Activated T-cell treated with anti-CD3 and anti-CD28 coated beads, Interleukin-2, amount 50 U/mL, for 72 hours (primary cell): Measurements from ENCODE around the gene KCNK16. TPM values are rescaled to one million over a fixed set of nuclear protein-coding genes. Genes with fewer than 3 reads are reported as not detected.
A peak's percentile ranks its signal among the peaks of the same experiment; 100 is the strongest.

Experiments used
- ATAC-seq, 2 donors: fragments of 150-1000 bp; cut with Tn5 transposase; replicated peaks in 1 of 2; 2 replicates each; pipeline ENCODE4 v1.10.0; 2021; ENCODE audit warnings: moderate library complexity in 2 of 2, mild to moderate bottlenecking in 1 of 2
- DNase-seq, 2 donors: peaks; one replicate each; pipeline ENCODE4 v3.0.0; 2021 to 2022; ENCODE audit warnings: mixed read lengths in 1 of 2
- H3K27ac Mint-ChIP-seq: one replicate; pipeline ENCODE4 v1.8.0; 2022; ENCODE audit warnings: mild to moderate bottlenecking, moderate library complexity, mixed read lengths
- H3K27me3 Mint-ChIP-seq: one replicate; pipeline ENCODE4 v1.8.0; 2022; ENCODE audit warnings: low read depth, mixed read lengths
- H3K36me3 Mint-ChIP-seq, 2 donors: one replicate each; pipeline ENCODE4 v1.8.0; 2022; ENCODE audit warnings: mixed read lengths in 2 of 2, mild to moderate bottlenecking in 1 of 2; ENCODE audit not compliant: insufficient read depth in 2 of 2
- H3K4me1 Mint-ChIP-seq: one replicate; pipeline ENCODE4 v1.8.0; 2022; ENCODE audit warnings: low read depth, mixed read lengths
- H3K4me3 Mint-ChIP-seq, 2 donors: one replicate each; pipeline ENCODE4 v1.8.0; 2022; ENCODE audit warnings: mild to moderate bottlenecking in 2 of 2, mixed read lengths in 2 of 2, moderate library complexity in 2 of 2
- H3K9me3 Mint-ChIP-seq, 2 donors: one replicate each; pipeline ENCODE4 v1.8.0; 2022; ENCODE audit warnings: mixed read lengths in 2 of 2
- total RNA-seq, 2 donors: library from RNA; stranded (reverse); gene quantifications; one replicate each; pipeline ENCODE4 v1.2.3, GENCODE V29; 2022

KCNK16 gene
- total RNA-seq, 2 donors from 2014 or later = not detected

DNA sequence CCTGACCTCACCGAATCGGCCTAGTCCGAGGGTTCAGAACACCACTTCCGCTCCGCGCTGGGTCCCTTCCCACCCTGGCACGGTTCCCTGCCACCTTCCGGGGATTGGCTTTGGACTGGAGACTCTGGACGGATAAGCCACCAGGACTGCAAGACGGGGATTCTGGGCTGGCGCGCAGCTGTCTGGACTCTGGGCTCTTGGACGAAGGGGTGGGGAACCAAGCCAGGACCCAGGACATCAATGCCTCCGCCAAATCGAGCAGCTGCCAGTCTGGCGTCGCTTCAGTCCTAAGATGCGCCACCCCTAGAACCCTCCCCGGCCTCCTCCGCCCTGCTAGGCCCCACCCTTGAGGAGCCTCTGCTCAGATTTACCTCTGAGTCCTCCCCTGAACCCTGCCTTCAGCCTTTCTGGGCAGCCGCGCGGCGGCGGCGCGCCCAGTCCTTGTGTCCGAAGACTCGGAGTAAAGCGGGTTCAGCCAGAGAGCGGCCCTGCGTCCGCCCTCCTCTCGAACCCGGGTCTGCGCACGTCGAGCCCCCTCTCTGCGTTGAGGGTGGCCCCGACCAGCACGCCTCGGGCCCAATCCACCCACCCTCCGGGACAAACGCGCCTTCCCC lies 9.5 kb downstream of the KCNK16 start:
- Mint-ChIP-seq H3K4me1 (no peaks in the 10 kb centered on the region), H3K36me3 (no peaks in the 10 kb centered on the region), H3K27me3 (peaks cover 36% of the 10 kb centered on the region), H3K4me3 (peak overlapping the region in 1 of 2 donors; percentile 60), H3K27ac (no peak overlapping the region), H3K9me3 (no peaks in the 10 kb centered on the region)
- DNase-seq = no peak
- ATAC-seq = no peak

DNA sequence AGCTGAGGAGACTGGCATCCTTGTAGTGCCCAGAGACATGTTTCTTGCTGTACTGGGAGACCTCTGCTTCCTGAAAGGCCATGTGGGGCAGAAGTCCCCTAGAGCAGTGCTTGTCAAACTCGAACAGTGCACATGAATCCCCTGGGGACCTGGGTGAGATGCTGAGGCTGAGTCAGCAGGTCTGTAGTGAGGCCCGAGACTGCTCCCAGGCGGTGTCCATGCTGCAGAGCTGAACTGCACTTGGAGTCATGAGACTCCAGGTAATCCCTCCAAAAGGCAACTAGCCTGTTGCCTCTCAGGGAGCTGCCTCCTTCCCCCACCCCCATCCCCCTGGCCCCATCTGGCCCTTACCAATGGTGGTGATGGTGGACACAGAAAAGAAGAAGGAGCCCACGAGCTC lies 12.0 kb downstream of the KCNK16 start:
- no peak overlapping the region for H3K4me3 Mint-ChIP-seq
- DNase-seq (no peak), ATAC-seq (no peak)
- no peak overlapping the region for H3K27ac Mint-ChIP-seq
- H3K36me3 Mint-ChIP-seq = no peaks in the 10 kb centered on the region
- no peaks in the 10 kb centered on the region for H3K9me3 Mint-ChIP-seq
- H3K4me1 Mint-ChIP-seq = no peaks in the 10 kb centered on the region
- H3K27me3 Mint-ChIP-seq = peaks cover 30% of the 10 kb centered on the region

DNA sequence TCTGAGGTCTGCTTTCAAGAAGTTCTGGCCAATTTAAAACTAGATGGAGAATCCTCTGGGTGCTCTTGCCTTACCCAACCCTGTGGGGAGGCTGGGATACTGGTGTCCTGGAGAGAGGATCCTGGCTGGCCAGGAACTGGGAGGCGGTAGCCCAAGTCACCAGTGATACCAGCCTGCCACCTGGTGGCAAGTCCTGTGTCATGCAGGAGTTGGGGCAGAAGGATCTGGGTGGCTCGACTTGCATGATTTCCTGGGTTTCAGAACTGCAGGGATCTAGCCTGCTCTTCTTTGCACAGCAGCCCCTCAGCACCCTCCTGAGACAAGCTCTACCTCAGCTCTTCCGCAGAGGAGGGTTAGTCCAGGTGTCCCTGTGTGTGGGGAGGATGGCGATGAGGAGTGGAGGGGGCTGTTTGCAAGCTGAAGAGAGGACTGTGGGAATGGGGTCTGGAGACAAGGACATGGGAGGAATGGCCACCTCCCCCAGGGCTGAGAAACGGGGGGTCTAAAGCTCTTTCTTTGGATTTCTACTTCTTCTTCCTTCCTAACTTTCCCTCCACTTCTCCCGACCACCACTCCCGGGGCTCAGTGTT lies 12.5 kb downstream of the KCNK16 start:
- H3K27me3 Mint-ChIP-seq = peaks cover 26% of the 10 kb centered on the region

GRCh38 chr6:39307462-39307861 lies 15.0 kb downstream of the KCNK16 start:
- Mint-ChIP-seq H3K27ac (no peak overlapping the region), H3K4me3 (no peak overlapping the region), H3K9me3 (no peaks in the 10 kb centered on the region), H3K4me1 (no peaks in the 10 kb centered on the region), H3K27me3 (peaks cover 22% of the 10 kb centered on the region), H3K36me3 (no peaks in the 10 kb centered on the region)
- ATAC-seq (no peak), DNase-seq (no peak)

More for the DNA sequence above, 12.5 kb downstream of the KCNK16 start:
- no peak overlapping the region for H3K27ac Mint-ChIP-seq
- H3K9me3 Mint-ChIP-seq = no peaks in the 10 kb centered on the region
- ATAC-seq = peak; percentile 63 to 67
- no peaks in the 10 kb centered on the region for H3K36me3 Mint-ChIP-seq
- H3K4me1 Mint-ChIP-seq = no peaks in the 10 kb centered on the region
- DNase-seq = peak; percentile 65 to 67
- H3K4me3 Mint-ChIP-seq = no peak overlapping the region

GRCh38 chr6:39304951-39305350 lies 17.6 kb downstream of the KCNK16 start:
- no peaks in the 10 kb centered on the region for H3K9me3 Mint-ChIP-seq

GRCh38 chr6:39303425-39304153 lies 18.9 kb downstream of the KCNK16 start:
- no peak overlapping the region for H3K4me3 Mint-ChIP-seq
- H3K27me3 Mint-ChIP-seq = no peaks in the 10 kb centered on the region
- no peaks in the 10 kb centered on the region for H3K9me3 Mint-ChIP-seq
- no peaks in the 10 kb centered on the region for H3K36me3 Mint-ChIP-seq
- no peaks in the 10 kb centered on the region for H3K4me1 Mint-ChIP-seq
- no peak overlapping the region for H3K27ac Mint-ChIP-seq
- ATAC-seq = peak; percentile 29 to 32
- DNase-seq = no peak

More at GRCh38 chr6:39304951-39305350, 17.6 kb downstream of the KCNK16 start:
- Mint-ChIP-seq H3K36me3 (no peaks in the 10 kb centered on the region), H3K27ac (no peak overlapping the region), H3K4me1 (no peaks in the 10 kb centered on the region), H3K4me3 (no peak overlapping the region), H3K27me3 (peaks cover 2% of the 10 kb centered on the region)
- DNase-seq (no peak), ATAC-seq (no peak)

DNA sequence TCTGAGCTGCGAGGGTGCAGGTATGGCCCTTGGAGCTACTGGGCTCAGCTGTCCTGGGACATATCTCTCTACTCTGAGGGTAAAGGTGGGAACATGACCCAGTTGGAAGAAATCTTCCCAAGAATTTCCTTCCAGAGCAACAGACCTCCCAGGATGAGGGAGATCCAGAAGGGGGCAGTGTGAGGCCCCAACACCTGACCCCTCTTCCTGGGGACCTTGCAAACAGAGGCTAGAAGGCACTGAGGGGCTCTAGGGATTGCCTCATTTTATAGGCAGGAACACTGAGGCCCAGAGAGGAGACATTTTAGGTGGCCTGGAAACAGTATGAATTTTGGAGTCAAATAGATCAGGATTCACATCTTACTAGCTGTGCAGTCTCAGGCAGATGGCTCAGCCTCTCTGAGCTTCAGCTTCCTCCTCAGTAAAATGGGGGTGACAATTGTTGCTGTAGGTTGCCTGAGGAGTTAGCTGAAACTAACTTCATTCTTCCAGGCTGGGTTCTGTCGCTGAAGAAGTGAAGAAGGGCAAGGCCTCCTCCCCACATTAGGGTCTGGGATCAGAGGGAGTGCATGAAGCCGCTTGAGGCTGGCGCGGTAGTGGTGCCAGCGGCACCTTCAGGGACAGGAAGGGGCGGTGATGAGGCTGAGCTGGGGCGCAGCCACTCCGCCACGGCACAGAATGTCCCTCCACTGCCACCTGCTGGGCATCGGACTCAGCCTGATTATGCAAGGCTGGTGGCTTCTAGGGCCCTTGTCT lies 19.7 kb downstream of the KCNK16 start:
- Mint-ChIP-seq H3K9me3 (no peaks in the 10 kb centered on the region), H3K4me1 (no peaks in the 10 kb centered on the region), H3K36me3 (no peaks in the 10 kb centered on the region), H3K27me3 (no peaks in the 10 kb centered on the region), H3K27ac (no peak overlapping the region), H3K4me3 (peak overlapping the region; percentile 58 to 61)
- DNase-seq (peak; percentile 90), ATAC-seq (peak; percentile 98)

DNA sequence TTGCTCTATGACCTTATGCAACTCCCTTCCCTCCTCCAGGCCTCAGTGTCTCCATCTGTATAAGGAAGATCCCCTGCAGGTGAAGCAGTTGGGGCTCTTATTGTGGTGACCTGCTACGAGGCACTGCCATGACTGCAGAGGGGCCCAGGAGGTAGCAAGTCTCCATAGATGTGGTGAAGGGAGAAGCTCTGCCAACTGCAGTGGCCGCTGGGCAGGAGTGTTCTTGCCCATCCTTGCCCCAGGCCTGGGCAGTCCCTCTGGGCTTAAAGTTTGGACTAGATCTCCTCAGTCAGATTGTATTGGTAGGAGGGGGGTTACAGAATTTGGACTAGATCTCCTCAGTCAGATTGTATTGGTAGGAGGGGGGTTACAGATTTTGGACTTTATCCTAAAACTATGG lies 20.5 kb downstream of the KCNK16 start:
- DNase-seq (no peak), ATAC-seq (no peak)
- H3K9me3 Mint-ChIP-seq = no peaks in the 10 kb centered on the region
- H3K4me3 Mint-ChIP-seq = no peak overlapping the region
- no peaks in the 10 kb centered on the region for H3K27me3 Mint-ChIP-seq
- no peaks in the 10 kb centered on the region for H3K36me3 Mint-ChIP-seq
- H3K4me1 Mint-ChIP-seq = no peaks in the 10 kb centered on the region
- no peak overlapping the region for H3K27ac Mint-ChIP-seq

DNA sequence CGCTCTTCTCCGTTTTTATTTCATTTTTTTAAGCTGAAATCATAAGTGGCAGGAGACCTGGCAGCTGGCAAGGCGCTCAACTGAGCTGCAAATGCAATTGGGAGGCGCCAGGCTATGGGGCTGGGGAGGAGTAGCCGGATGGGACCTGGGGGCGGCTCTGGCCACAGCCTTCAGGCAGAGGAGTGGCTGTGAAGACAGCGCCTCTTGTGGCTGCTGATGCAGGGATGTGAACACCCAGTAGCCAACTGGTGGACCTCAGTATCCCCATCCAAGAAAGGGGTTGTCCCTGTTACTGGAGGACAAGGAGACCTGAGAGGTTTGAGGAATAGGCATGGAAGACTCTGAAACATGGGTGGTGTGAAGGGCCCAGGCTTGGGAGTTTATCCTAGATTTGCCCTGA lies 20.9 kb downstream of the KCNK16 start:
- H3K36me3 Mint-ChIP-seq = no peaks in the 10 kb centered on the region
- no peak for ATAC-seq
- no peak overlapping the region for H3K4me3 Mint-ChIP-seq
- no peaks in the 10 kb centered on the region for H3K4me1 Mint-ChIP-seq
- H3K27ac Mint-ChIP-seq = no peak overlapping the region
- no peaks in the 10 kb centered on the region for H3K27me3 Mint-ChIP-seq
- no peak for DNase-seq
- no peaks in the 10 kb centered on the region for H3K9me3 Mint-ChIP-seq

DNA sequence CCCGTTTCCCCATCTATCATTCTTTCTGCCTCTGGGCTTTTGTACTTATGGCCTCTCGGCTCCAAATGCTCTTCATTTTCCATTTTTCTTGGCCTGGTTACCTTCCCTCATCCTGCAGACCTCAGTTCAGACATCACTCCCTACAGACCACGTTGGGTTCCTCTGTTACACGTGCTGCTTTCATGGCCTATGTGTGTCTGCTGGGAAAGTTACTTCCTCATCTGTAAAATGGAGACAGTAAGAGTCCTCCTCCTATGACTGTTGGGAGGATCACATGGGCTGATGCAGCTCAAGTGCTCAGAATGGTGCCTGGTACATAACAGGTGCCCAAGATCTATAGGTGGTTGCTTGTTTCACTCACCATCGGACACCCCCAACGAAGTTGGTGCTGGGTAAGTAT lies 21.8 kb downstream of the KCNK16 start:
- DNase-seq = no peak
- no peaks in the 10 kb centered on the region for H3K9me3 Mint-ChIP-seq
- H3K27ac Mint-ChIP-seq = no peak overlapping the region
- no peak for ATAC-seq
- H3K4me1 Mint-ChIP-seq = no peaks in the 10 kb centered on the region
- no peak overlapping the region for H3K4me3 Mint-ChIP-seq
- no peaks in the 10 kb centered on the region for H3K36me3 Mint-ChIP-seq
- H3K27me3 Mint-ChIP-seq = peaks cover 3% of the 10 kb centered on the region

- ATAC-seq (no peak), DNase-seq (no peak)
- H3K36me3 Mint-ChIP-seq = no peaks in the 10 kb centered on the region
- H3K4me1 Mint-ChIP-seq = peaks cover 7% of the 10 kb centered on the region
- H3K27ac Mint-ChIP-seq = no peak overlapping the region
- H3K4me3 Mint-ChIP-seq = no peak overlapping the region
- no peaks in the 10 kb centered on the region for H3K9me3 Mint-ChIP-seq
- H3K27me3 Mint-ChIP-seq = peaks cover 9% of the 10 kb centered on the region
These were observed 24.4 kb downstream of the KCNK16 start for GRCh38 chr6:39298061-39298460.

- no peak for ATAC-seq
- H3K27me3 Mint-ChIP-seq = peaks cover 9% of the 10 kb centered on the region
- H3K27ac Mint-ChIP-seq = no peak overlapping the region
These were observed 25.5 kb downstream of the KCNK16 start for GRCh38 chr6:39296745-39297640.

More at GRCh38 chr6:39296745-39297640, 25.5 kb downstream of the KCNK16 start:
- no peak for DNase-seq
- Mint-ChIP-seq H3K9me3 (no peaks in the 10 kb centered on the region), H3K4me1 (peaks cover 7% of the 10 kb centered on the region), H3K36me3 (no peaks in the 10 kb centered on the region), H3K4me3 (no peak overlapping the region)
